ENCODE data around the gene ALS2CL.

- TF ChIP-seq EZH2 (IDR thresholded peaks at IDR 0.05; ENCODE audit: insufficient read depth, poor library complexity, severe bottlenecking) (no peak), EZH2phosphoT487 (IDR thresholded peaks at IDR 0.05; ENCODE audit: insufficient read depth, low read depth) (no peak)
Measured at GRCh38 chr3:46632792-46633191, 60.7 kb downstream of the ALS2CL start.

Measured in GM23248 (cell line).